SK-N-SH (cell line): ENCODE data around the gene LDLR. TPM values are rescaled to one million over a fixed set of nuclear protein-coding genes. Genes with fewer than 3 reads are reported as not detected.

Source experiments
- CTCF ChIA-PET: fragments of 300-600, 350-600 bp; formaldehyde crosslinking; extraction: SDS; loops from one replicate; lab custom pipeline; 2021; lab: Yijun Ruan, JAX
- POLR2A ChIA-PET: fragments of 350-600 bp; sonication (Branson Sonifier 250); formaldehyde crosslinking; extraction: SDS; loops from one replicate; lab custom pipeline; 2020; ENCODE audit warnings: antibody characterized with exemption, inconsistent platforms; lab: Yijun Ruan, JAX
- DNase-seq: peaks from one replicate; pipeline ENCODE4 v3.0.0; 2012
- H2AFZ ChIP-seq: fragments of 200-600 bp; sonication (generic); 2 replicates; pipeline ENCODE4 v1.8.1; 2016; ENCODE audit warnings: antibody characterized with exemption, mild to moderate bottlenecking, low read depth
- H3F3A ChIP-seq: fragments of 200-600 bp; sonication (generic); replicated peaks from 2 replicates; pipeline ENCODE3; 2016; ENCODE audit warnings: antibody characterized with exemption, mild to moderate bottlenecking; ENCODE audit not compliant: insufficient read depth
- H3K27ac ChIP-seq, 2 experiments: fragments of 200-500 bp in 1 of 2; fragments of 200-600 bp in 1 of 2; sonication (Bioruptor generic) in 1 of 2; sonication (generic), shearing (Covaris generic) in 1 of 2; 2 replicates each; pipeline versions ENCODE4 v1.5.1 to v1.6.1; 2014 to 2016; ENCODE audit warnings: low read depth in 2 of 2, inconsistent platforms in 1 of 2, low read length in 1 of 2, mild to moderate bottlenecking in 1 of 2, mixed read lengths in 1 of 2
- H3K27me3 ChIP-seq: fragments of 200-600 bp; sonication (generic), shearing (Covaris generic); 2 replicates; pipeline ENCODE4 v1.6.1; 2016; ENCODE audit warnings: mixed run types; ENCODE audit not compliant: insufficient read depth
- H3K36me3 ChIP-seq, 2 experiments: fragments of 200-500 bp in 1 of 2; fragments of 200-600 bp in 1 of 2; sonication (Bioruptor generic) in 1 of 2; sonication (generic) in 1 of 2; replicated peaks in 1 of 2; 2 replicates each; pipeline versions ENCODE3 to v1.5.1; 2014 to 2016; ENCODE audit warnings: low read length in 1 of 2, mild to moderate bottlenecking in 1 of 2; ENCODE audit not compliant: insufficient read depth in 2 of 2, control insufficient read depth in 1 of 2
- H3K4me1 ChIP-seq, 2 experiments: fragments of 200-500 bp in 1 of 2; fragments of 200-600 bp in 1 of 2; sonication (Bioruptor generic) in 1 of 2; sonication (generic), shearing (Covaris generic) in 1 of 2; 2 replicates each; pipeline versions ENCODE4 v1.5.1 to v1.6.1; 2014 to 2016; ENCODE audit warnings: low read depth in 1 of 2, low read length in 1 of 2, mixed run types in 1 of 2; ENCODE audit not compliant: insufficient read depth in 2 of 2, control insufficient read depth in 1 of 2
- H3K4me2 ChIP-seq: fragments of 200-600 bp; sonication (generic), shearing (Covaris generic); 2 replicates; pipeline ENCODE4 v1.6.1; 2017; ENCODE audit warnings: mixed run types
- H3K4me3 ChIP-seq, 2 experiments: fragments of 200-500 bp in 1 of 2; fragments of 200-600 bp in 1 of 2; sonication (Bioruptor generic) in 1 of 2; sonication (generic), shearing (Covaris generic) in 1 of 2; 2 replicates each; pipeline versions ENCODE4 v1.5.1 to v1.8.1; 2014 to 2016; ENCODE audit warnings: low read depth in 2 of 2, inconsistent platforms in 1 of 2, low read length in 1 of 2, mild to moderate bottlenecking in 1 of 2, mixed read lengths in 1 of 2, moderate library complexity in 1 of 2
- H3K79me2 ChIP-seq: fragments of 200-600 bp; sonication (generic); 2 replicates; pipeline ENCODE4 v1.8.1; 2017; ENCODE audit warnings: mild to moderate bottlenecking; ENCODE audit not compliant: insufficient read depth
- H3K9ac ChIP-seq: fragments of 200-600 bp; sonication (generic); 2 replicates; pipeline ENCODE4 v1.6.1; 2017; ENCODE audit warnings: mixed run types
- H3K9me2 ChIP-seq: fragments of 200-600 bp; sonication (generic); 2 replicates; pipeline ENCODE4 v1.6.1; 2017; ENCODE audit warnings: mixed run types
- H3K9me3 ChIP-seq: fragments of 200-600 bp; sonication (generic); 2 replicates; pipeline ENCODE4 v1.6.1; 2017; ENCODE audit warnings: mixed run types, mild to moderate bottlenecking, moderate library complexity
- H4K20me1 ChIP-seq: fragments of 200-600 bp; sonication (generic); 2 replicates; pipeline ENCODE4 v1.6.1; 2017; ENCODE audit warnings: mild to moderate bottlenecking, mixed run types; ENCODE audit not compliant: insufficient read depth
- CTCF ChIP-seq: fragments of 200-600 bp; sonication (generic); IDR thresholded peaks from 2 replicates; pipeline ENCODE4 v1.6.1; 2017; ENCODE audit warnings: antibody characterized with exemption, mild to moderate bottlenecking, moderate library complexity
- ELF1 ChIP-seq: IDR thresholded peaks from 2 replicates; pipeline ENCODE4 v1.4.0; 2012
- EZH2phosphoT487 ChIP-seq: fragments of 200-600 bp; sonication (generic); IDR thresholded peaks from 2 replicates; pipeline ENCODE4 v1.6.1; 2017; ENCODE audit warnings: low read depth, mixed run types, mild to moderate bottlenecking, antibody characterized with exemption, moderate library complexity, borderline replicate concordance
- FOXJ3 ChIP-seq: sonication (generic); formaldehyde crosslinking; IDR thresholded peaks from 2 replicates; pipeline ENCODE4 v1.5.1; 2020; ENCODE audit warnings: mild to moderate bottlenecking, missing genetic modification reagents
- FOXM1 ChIP-seq: IDR thresholded peaks from 2 replicates; pipeline ENCODE4 v1.4.0; 2012; ENCODE audit warnings: low read depth, mild to moderate bottlenecking
- GATA2 ChIP-seq: sonication (generic); formaldehyde crosslinking; IDR thresholded peaks from 2 replicates; pipeline ENCODE4 v1.5.0; 2020; ENCODE audit warnings: mild to moderate bottlenecking, missing genetic modification reagents
- MEF2A ChIP-seq: IDR thresholded peaks from 2 replicates; pipeline ENCODE4 v1.4.0; 2012; ENCODE audit warnings: low read depth, borderline replicate concordance
- PBX3 ChIP-seq: IDR thresholded peaks from 2 replicates; pipeline ENCODE4; 2012
- RAD21 ChIP-seq: IDR thresholded peaks from 2 replicates; pipeline ENCODE4 v1.6.1; 2012; ENCODE audit warnings: mild to moderate bottlenecking, low read length
- RCOR1 ChIP-seq: fragments of 150-350 bp; IDR thresholded peaks from 2 replicates; pipeline ENCODE4 v1.6.1; 2017; ENCODE audit warnings: antibody characterized with exemption, low read length
- SMC3 ChIP-seq: IDR thresholded peaks from 2 replicates; pipeline ENCODE4 v1.6.1; 2012; ENCODE audit warnings: low read depth, low read length, improper control_type of control experiment
- TCF12 ChIP-seq: IDR thresholded peaks from 2 replicates; pipeline ENCODE4 v1.4.0; 2012
- TEAD4 ChIP-seq: IDR thresholded peaks from 2 replicates; pipeline ENCODE4 v1.4.0; 2012; ENCODE audit warnings: mild to moderate bottlenecking, borderline replicate concordance; ENCODE audit not compliant: insufficient read depth
- USF2 ChIP-seq: fragments of 150-350 bp; IDR thresholded peaks from 2 replicates; pipeline ENCODE4 v1.6.1; 2017; ENCODE audit warnings: antibody characterized with exemption, low read length, low read depth, borderline replicate concordance
- YY1 ChIP-seq: IDR thresholded peaks from 2 replicates; pipeline ENCODE4 v1.4.0; 2012; ENCODE audit warnings: low read depth, mild to moderate bottlenecking
- ZBTB33 ChIP-seq: IDR thresholded peaks from 2 replicates; pipeline ENCODE4 v1.4.0; 2012; ENCODE audit warnings: low read depth, borderline replicate concordance
- WGBS: methylation state at CpG from one replicate; pipeline ENCODE4 v1.1.6; 2017; ENCODE audit warnings: low lambda C conversion rate; 5-methylcytosine and 5-hydroxymethylcytosine counted together
- polyA plus RNA-seq, 3 experiments: library from polyadenylated mRNA; depleted of rRNA; stranded (reverse); fragments of >200 nt; gene quantifications; 2 replicates each; pipeline ENCODE4 v1.2.3, GENCODE V29; 2012
- TF ChIP-seq, protein P1 (sequence below): fragments of 150-350 bp; IDR thresholded peaks from 2 replicates; pipeline ENCODE4 v1.6.1; 2016; ENCODE audit warnings: mild to moderate bottlenecking, low read depth, low read length

The LDLR gene
- polyA plus RNA-seq, 1 of the 3 experiments (the other 2 are of a cell fraction), result 25.1 TPM

GRCh38 chr19:11115895-11116446 lies 26.7 kb downstream of the LDLR start:
- ChIA-PET CTCF (interaction anchor here (0.8 to 0.9 kb wide), 2 partner anchors 14 to 80 kb away, joined by 3 to 4 read pairs; no protein-coding TSS in a partner anchor), POLR2A (no interaction called here)
- Histone ChIP-seq H3K4me3 (no peak overlapping the region), H3K9me2 (no peaks in the 10 kb centered on the region), H3K9ac (no peak overlapping the region), H2AFZ (no peak overlapping the region), H3K27ac (no peak overlapping the region), H3K4me1 (no peaks in the 10 kb centered on the region), H3K79me2 (no peaks in the 10 kb centered on the region), H3K9me3 (no peaks in the 10 kb centered on the region), H3K4me2 (no peak overlapping the region), H4K20me1 (no peaks in the 10 kb centered on the region), H3K36me3 (peaks cover 26 to 33% of the 10 kb centered on the region in 2 experiments), H3K27me3 (no peaks in the 10 kb centered on the region), H3F3A (no peaks in the 10 kb centered on the region)
- 69% methylated on average over 9 of the region's 11 CpGs for WGBS
- TF ChIP-seq TEAD4 (no peak), SMC3 (no peak), ELF1 (no peak), FOXJ3 (no peak), RCOR1 (no peak), FOXM1 (no peak), ZBTB33 (no peak), GATA2 (CRISPR knock-in tag) (no peak), RAD21 (no peak), USF2 (no peak), TCF12 (no peak), EZH2phosphoT487 (no peak), YY1 (no peak), CTCF (no peak), MEF2A (no peak), PBX3 (no peak)
- TF ChIP-seq, protein P1, sequence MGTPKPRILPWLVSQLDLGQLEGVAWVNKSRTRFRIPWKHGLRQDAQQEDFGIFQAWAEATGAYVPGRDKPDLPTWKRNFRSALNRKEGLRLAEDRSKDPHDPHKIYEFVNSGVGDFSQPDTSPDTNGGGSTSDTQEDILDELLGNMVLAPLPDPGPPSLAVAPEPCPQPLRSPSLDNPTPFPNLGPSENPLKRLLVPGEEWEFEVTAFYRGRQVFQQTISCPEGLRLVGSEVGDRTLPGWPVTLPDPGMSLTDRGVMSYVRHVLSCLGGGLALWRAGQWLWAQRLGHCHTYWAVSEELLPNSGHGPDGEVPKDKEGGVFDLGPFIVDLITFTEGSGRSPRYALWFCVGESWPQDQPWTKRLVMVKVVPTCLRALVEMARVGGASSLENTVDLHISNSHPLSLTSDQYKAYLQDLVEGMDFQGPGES, result no peak
- DNase-seq, result peak; percentile 5
